CD4-positive, alpha-beta T cell treated with Interleukin-15 for 4 hours (primary cell): ENCODE measurements around the gene ZSCAN30.

ENCODE experiments used
- DNase-seq: peaks from one replicate; pipeline ENCODE4 v3.0.0-alpha.2; 2020; ENCODE audit warnings: low spot score

Gene ZSCAN30

DNA sequence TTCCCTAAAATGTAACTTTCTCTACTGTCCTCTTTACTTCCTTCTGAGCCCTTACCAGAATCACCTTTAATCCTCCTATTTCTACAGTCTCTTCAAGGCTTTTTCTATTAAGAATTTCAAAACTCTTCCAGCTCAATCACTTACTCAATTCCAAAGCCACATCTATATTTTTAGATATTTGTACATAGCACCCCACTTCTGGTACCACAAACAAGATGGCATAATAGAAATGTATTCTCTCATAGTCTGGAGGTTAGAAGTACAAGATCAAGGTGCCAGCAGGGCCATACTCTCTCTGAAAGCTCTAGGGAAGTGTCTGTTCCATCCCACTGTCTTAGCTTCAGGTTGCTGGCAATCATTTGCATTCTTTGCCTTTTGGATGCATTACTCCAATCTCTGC lies 11.1 kb downstream of the ZSCAN30 start:
- DNase-seq: no peak

DNA sequence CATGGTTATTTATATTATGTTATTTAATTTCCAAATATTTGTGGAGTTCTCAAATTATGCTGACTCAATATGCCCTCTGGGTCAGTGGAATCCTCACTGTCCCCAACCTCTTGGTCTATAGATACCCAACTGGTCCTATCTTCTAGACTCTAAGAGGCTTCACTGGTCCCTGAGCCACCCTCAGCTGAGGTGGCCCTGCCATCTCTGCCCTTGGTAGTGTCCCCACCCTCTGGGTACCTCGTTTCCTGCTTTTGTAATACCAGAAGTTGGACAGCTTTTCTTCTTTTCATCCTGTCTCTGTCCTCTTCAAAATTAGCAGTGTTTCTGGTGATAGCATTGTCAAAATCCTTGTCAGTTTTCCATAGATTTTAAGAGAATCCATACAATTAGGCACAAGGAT lies 11.9 kb downstream of the ZSCAN30 start:
- no peak for DNase-seq

DNA sequence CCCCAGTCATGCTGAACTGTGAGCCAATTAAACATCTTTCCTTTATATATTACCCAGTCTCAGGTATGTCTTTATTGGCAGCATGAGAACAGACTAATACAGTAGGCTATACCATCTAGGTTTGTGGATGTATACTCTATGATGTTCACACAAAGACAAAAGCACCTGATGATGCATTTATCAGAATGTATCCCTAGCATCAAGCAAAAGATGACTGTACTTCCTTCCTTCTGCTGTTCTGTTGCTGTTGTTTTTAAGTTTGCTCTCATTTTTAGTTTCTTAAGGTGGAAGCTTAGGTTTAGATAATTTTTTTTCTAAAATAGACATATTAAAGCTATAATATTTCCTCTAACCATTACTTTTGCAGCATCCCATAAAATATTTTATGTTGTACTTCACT lies 12.4 kb downstream of the ZSCAN30 start:
- no peak for DNase-seq

DNA sequence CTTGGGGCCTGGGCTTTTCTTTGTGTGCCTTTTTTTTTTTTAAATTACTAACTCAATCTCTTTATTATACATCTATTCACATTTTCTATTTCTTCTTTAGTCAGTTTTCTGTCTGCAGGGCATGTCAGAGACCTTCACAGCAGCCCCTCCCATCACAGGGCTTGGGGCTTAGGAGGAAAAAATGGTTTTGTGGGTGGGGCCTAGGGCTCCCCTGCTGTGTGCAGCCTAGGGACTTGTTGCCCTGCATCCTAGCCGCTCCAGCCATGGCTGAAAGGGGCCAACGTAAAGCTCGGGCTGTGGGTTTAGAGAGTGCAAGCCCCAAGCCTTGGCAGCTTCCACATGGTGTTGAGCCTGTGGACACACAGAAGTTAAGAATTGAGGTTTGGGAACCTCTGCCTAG lies 13.8 kb downstream of the ZSCAN30 start:
- DNase-seq: no peak

DNA sequence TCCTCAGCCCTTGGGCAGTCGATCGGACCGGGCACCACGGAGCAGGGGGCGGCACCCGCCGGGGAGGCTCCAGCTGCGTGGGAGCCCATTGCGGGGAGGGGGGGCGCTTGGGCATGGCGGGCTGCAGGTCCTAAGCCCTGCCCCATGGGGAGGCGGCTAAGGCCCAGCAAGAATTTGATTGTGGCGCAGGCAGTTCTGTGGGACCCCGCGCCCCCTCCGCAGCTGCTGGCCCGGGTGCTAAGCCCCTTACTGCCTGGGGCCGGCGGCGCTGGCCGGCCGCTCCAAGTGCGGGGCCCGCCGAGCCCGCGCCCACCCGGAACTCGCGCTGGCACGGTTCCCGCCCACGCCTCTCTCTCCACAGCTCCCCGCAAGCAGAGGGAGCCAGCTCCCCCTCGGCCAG lies 18.4 kb downstream of the ZSCAN30 start:
- no peak for DNase-seq

DNA sequence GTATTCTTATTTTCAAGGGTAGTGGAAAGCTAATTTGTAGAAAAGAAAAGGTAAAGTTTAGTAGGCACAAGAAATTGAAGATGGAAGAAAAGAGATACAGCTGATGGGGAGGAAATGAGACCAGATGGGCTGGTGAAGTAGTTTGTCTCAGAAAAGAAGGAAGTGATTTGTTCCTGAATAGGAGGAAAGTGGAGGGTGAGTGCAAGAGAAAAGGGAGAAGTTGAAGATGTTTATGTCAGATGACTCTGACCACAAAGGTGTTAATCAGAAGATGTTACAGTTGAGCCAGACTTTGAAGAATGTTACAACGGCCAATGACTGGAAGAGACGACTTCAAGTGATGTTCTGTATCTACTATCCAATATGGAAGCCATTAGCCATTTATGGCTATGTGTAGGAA lies 21.2 kb downstream of the ZSCAN30 start:
- no peak for DNase-seq

DNA sequence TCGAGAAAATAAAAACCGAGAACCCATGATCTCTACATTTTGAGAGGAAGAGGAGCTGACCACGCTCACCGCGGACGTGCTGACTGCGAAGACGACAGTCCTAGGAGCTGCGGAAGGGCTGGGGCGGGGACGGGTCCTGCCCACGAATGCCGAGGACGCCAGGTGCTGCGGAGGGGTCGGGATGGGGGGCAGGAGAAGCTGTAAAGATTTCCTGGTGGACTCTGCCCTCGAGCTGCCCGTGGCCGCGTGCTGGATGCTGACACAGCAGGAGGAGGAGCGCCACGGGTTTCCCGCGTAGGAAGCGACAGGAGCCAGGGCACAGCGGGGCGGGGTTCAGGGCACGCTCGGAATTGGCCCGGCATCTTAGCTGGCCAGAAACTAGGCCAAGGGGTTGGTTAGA lies 22.2 kb downstream of the ZSCAN30 start:
- no peak for DNase-seq

DNA sequence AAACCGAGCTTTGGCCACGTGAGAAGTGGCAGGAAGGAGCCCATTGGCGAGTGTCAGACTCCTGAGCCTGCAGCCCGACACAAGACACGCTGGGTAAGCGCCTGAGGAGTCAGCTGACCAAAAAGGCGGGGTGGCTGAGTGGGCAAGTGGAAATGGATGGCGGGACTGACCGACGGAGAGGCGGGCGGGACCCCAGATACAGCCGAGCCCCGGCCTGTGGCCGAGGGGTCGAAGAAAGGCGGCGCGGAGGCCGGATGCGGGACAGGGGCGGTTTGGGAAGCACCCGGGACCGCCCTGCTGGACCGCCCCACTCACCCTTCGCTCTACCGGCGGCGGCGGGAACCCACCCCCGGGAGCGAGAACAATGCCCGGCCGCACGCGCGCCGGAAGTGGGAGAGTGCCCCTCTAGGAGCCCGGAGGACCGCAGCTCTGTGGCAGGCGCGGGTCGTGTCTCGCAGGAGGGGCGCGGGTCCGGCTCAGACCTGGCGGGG lies 22.8 kb downstream of the ZSCAN30 start:
- DNase-seq: peak; percentile 78

DNA sequence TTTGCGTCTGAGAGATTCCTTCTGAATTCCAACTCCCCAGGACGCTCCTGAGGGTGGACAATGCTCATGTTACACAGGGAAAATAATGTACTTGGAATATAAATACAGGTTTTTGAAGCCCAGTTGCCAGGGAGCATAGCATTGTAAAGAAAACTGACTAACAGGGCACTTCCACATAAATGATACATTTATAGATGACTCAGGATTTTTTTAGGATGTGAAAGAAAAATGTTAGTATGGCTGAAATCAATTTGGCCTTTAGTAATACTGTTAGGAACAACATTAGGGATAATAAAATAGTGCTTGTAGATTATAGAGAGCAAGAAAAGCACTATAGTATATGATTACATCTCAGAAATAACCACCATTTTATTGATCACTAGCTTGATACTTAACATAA lies 25.6 kb downstream of the ZSCAN30 start:
- DNase-seq: no peak

DNA sequence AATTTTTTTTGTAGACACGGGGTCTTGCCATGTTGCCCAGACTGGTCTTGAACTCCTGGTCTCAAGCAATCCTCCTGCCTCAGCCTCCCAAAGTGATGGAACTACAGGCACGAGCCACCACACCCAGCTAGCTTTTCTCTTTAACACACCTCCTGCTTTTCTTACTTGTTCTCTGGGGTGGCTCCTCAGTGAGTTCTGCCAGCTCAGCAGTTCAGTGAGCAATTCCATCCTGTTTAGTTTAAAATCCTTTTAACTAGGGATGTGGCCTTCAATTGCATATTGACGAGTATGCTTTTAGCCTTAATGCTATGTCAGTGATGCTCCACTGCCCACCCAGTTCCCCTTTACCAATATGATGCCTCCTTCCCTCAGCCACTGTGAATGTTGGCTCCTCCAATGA lies 33.1 kb downstream of the ZSCAN30 start:
- DNase-seq: no peak

DNA sequence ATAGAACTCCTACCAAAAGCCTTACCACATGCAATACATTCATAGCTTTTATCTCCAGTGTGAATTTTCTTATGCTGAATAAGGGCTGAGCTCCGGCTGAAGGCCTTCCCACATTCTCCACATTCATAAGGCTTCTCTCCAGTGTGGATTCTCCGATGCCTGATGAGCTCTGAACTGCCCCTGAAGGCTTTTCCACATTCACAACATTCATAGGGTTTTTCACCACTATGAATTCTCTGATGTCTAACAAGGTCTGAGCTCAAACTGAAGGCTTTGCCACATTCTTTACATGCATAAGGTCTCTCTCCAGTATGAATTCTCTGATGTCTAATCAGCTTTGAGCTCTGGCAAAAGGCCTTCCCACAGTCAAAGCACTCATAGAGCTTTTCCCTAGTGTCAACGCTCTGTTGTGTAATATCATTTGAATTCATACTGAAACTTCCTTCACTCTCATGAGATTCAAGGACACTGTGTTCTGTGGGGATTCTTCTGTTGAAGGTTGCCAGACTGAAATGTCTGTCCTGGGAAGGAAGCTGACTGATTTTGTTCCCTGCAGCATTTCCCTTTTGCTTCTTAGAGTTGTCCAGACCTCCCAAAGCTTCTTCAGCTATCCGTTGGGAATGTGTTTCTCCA lies 36.3 kb downstream of the ZSCAN30 start:
- no peak for DNase-seq

DNA sequence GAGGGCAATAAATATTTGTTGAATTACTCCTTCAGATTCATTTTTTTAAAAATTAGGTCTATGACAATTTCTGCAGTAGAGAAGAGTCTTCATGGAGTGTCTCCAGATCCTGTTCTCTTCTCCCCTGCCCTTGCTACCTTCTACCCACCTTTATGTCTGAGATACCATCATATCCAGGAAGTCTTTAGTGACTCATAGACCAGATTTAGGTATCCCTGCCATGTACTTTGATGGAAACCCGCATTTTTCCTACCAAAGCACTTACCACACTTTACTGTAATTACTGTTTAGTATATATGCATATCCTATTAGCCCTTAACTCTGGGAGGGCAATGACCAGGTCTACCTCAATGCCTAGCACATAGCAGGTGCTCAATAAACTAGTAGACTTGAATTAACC lies 37.6 kb downstream of the ZSCAN30 start:
- DNase-seq: no peak

DNA sequence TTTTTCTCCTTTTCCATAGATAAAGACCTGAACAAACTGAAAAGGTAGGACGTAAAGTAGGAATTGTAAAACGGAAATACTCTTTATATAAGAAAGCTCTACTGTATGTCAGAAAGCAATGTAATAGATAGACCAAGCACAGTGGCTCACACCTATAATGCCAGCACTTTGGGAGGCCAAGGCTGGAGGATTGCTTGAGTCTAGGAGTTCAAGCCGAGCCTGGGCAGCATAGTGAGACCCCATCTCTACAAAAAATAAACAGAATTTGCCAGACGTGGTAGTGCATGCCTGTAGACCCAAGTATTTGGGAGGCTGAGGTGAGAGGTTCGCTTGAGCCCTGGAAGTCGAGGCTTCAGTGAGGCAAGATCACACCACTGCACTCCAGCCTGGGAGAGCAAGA lies 41.6 kb downstream of the ZSCAN30 start:
- DNase-seq: no peak

DNA sequence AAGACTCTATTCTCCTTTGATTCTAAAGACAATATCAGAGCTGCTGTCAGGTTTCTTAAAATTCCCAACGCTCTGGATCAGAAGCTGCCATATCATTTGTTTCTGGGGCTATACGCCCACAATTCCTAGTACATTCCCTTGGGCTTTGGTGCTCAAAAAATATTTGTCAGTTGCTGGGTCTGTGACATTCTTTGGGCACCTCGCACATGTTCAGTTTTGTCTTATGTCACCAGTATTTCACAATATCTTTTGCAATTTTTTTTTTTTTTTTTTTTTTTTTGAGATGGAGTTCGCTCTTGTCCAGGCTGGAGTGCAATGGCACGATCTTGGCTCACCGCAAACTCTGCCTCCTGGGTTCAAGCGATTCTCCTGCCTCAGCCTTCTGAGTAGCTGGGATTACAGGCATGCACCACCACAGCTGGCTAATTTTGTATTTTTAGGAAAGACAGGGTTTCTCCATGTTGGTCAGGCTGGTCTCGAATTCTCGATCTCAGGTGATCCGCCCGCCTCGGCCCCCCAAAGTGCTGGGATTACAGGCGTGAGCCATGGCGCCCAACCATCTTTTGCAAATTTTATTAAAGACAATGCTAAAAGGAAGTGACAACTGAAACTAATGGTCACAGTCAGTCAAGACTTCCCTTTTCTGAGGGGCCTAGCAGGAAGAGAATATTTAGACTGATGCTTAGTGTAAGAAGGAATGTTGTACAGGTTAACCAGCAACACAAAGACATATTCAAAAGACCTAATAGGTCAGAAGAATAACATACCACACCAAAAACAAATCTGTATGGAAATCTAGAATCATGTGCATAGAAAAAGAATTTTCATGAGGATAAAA lies 42.4 kb downstream of the ZSCAN30 start:
- DNase-seq: no peak

DNA sequence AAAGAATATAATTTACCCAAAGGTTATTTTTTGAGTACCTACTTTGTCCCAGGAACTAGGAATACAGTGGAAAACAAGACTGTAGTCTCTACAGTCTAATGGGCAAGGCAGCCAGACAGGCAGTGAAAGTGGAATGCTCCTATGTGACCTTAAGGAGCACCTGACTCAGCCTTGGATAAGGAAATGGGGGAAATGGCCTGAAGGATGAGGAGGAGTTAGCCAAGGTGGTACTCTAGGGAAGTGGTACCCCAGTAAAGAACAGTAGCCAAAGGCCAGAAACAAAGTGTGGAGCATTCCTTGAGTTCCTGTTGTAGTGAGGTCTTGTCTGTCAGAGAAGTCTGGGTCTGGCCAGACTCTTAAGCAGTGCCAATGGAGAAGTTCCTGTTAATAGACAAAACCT lies 43.2 kb downstream of the ZSCAN30 start:
- no peak for DNase-seq

DNA sequence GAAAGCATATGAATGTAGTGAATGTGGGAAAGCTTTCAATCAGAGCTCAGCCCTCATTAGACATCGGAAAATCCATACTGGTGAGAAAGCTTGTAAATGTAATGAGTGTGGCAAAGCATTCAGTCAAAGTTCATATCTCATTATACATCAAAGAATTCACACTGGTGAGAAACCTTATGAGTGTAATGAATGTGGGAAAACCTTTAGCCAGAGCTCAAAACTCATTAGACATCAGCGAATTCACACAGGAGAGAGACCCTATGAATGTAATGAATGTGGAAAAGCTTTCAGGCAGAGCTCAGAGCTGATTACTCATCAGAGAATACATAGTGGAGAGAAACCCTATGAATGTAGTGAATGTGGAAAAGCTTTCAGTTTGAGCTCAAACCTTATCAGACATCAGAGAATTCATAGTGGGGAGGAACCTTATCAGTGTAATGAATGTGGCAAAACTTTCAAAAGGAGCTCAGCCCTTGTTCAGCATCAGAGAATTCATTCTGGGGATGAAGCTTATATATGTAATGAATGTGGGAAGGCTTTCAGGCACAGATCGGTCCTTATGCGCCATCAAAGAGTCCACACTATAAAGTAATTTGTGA lies 44.2 kb downstream of the ZSCAN30 start:
- no peak for DNase-seq

DNA sequence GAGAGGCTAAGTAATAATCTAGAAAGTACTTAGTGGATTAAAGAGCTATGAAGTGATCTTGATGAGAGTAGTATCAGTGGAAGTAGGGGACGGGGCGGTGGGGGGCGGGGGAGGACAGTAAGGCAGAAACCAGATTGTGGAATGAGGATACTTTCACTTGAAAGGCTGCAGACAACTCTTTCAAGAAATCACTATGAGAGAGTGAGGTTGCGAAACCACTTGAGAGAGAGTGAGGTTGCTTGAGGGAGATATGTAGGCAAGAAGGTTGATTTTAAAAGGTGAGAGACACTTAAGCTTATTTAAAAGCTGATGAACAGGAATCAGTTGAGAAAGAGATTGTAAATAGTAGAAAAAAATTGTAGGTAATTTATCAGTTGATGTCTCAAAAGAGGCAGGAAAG lies 45.4 kb downstream of the ZSCAN30 start:
- DNase-seq: no peak

DNA sequence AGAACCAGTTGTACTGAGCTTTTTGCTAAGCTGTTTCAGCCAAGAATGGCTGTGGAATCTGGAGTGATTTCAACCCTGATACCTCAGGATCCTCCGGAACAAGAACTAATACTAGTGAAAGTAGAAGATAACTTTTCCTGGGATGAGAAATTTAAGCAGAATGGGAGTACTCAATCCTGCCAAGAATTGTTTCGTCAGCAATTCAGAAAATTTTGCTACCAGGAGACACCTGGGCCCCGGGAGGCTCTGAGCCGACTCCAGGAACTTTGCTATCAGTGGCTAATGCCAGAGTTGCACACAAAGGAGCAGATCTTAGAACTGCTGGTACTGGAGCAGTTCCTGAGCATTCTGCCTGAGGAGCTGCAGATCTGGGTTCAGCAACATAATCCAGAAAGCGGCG lies 47.6 kb downstream of the ZSCAN30 start:
- no peak for DNase-seq

DNA sequence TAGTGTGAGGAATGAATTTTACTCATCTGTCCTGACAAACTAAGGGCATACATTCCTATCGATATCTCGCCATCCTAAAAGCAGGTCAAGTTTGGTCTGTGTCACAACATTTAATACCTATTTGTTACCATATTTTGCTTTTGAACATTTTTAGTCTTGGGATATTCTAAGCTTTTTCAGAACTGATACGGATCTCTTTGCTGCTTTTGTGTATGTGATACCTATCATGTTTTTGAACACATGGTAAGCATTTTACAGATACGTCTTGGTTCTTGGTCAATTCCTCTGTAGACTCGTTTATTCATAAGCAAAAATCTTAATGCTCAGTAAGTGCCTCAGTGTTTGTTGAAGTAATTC lies 48.6 kb downstream of the ZSCAN30 start:
- no peak for DNase-seq

DNA sequence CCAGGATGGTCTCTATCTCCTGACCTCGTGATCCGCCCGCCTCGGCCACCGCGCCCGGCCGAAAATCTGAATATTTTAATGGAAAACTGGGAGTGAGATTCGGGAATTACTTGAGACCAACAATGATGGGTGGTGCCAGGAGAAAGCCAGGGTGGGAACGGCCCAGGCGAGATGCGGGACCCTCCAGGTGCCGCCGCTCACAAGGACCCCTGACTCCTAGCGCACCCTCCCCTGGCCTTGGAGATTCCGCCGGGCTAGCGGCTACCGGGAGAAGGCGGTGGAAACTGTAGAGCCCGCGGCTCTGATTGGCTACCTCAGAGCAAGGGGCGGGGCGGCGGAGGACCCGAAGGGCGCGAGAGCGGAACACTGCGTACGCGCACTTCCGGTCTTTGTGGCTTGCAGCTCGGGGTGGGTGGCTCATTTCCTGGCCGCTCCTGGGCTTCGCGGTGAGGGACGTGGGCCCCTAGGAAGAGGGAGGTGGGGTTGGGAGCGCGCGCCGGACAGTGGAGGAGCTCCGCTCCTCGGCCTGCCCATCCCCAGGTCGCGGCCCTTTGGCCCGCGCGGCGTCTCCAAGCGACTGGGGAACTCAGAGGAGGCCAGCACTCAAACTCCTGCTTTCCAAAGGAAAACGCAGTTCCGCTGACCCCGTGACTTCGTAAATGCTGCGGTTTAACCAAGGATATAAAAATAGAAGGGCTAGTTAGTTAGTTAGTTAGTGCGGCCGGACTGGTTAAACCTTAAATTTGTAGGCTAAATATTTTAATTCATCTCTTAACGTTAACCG lies 49.2 kb downstream of the ZSCAN30 start, which contains the start of gene ZNF397:
TSS of gene ZNF397 (plus strand) at position 371 of the 784 bp plus-strand sequence. CDS start 1,437 bp downstream, outside the sequence.
- DNase-seq: peak; percentile 96

DNA sequence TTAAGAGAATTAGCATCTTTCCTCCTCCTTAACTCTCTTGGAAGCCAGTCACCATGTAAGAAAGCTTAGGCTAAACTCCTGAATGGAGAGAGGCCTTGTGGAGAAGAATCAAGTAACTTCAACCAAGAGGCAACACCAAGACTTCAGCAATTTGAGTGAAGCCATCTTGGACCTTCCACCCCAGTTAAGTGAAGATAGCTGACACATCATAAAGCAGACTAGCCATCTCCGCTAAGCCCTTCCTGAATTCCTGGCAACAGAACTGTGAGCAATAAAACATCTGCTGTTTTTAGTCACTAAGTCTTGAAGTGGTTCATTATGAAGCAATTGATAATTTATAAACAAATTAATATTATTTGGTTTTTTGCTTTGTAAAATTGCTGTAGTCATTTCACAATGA lies 50.7 kb downstream of the ZSCAN30 start:
- no peak for DNase-seq

DNA sequence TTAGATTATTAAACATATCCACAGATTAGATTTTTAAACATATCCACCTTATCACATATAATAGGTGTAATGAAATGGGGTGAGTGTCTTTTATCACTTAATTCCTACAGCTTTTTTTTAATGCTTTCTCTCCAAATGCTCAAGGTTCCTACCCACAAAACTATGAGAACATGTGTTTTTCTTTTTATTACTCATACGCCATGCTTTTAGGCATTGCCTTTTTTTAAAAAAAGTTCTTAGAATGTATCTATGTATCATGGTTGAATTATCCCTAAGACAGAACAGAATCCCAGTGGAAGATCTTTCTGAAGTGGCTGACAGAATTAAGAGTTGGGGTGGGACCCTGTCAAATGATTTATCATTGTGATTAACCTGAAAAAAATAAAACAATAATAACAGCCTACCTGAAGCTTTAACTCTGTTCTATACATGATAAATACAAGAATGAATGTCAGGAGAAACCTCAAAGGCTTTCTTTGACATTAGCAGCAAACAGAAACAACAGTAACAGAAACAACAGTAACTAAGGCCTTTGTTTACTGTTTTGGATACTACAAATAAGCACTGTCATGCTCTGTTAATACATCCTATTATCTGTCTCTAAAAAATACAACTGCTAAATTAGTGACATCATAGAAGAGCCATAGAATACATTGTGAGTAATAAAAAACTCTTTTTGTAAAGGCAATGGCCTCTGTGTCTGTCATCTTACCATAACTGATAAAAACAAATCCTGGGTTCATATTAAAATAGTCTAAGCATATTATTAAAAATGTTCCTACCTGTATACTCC lies 53.3 kb downstream of the ZSCAN30 start:
- no peak for DNase-seq
